Thoracic aorta (tissue), 2 donors: ENCODE measurements around the gene SORBS1. TPM values are rescaled to one million over a fixed set of nuclear protein-coding genes. Genes with fewer than 3 reads are reported as not detected.

ENCODE experiments used
- ATAC-seq: fragments of 150-250 bp; one replicate; pipeline ENCODE4 v1.8.0; 2017; ENCODE audit warnings: low read depth; ENCODE audit not compliant: insufficient number of reproducible peaks, low FRiP score
- DNase-seq: peaks from one replicate; pipeline ENCODE4 v3.0.0-alpha.2; 2020; ENCODE audit warnings: low spot score
- H3K27ac ChIP-seq, 2 donors: fragments of 200-600 bp; sonication (generic); 1 replicate in 1 of 2; 2 replicates in 1 of 2; pipeline ENCODE4 v1.5.1; 2016; ENCODE audit warnings: mild to moderate bottlenecking in 2 of 2, moderate library complexity in 2 of 2
- H3K27me3 ChIP-seq: fragments of 200-600 bp; sonication (generic); replicated peaks from 2 replicates; pipeline ENCODE4 v1.6.0; 2016; ENCODE audit warnings: mild to moderate bottlenecking; ENCODE audit not compliant: insufficient read depth
- H3K36me3 ChIP-seq: fragments of 200-600 bp; sonication (generic); one replicate; pipeline ENCODE4 v1.5.1; 2016
- H3K4me1 ChIP-seq, 2 donors: fragments of 200-600 bp; sonication (generic); 1 replicate in 1 of 2; 2 replicates in 1 of 2; pipeline versions ENCODE4 v1.5.1 to v1.6.0; 2016; ENCODE audit warnings: low read depth in 2 of 2, mild to moderate bottlenecking in 1 of 2; ENCODE audit not compliant: control insufficient read depth in 1 of 2
- H3K4me3 ChIP-seq: fragments of 200-600 bp; sonication (generic); 2 replicates; pipeline ENCODE4 v1.5.1; 2016; ENCODE audit warnings: mild to moderate bottlenecking
- H3K9me3 ChIP-seq: fragments of 200-600 bp; sonication (generic); 2 replicates; pipeline ENCODE4 v1.5.1; 2016
- total RNA-seq, 2 donors: library from RNA; depleted of rRNA; stranded (reverse); fragments of >200 nt; gene quantifications; one replicate each; pipeline versions ENCODE4 v1.1.0 to v1.2.3, GENCODE V29; 2016
- TF ChIP-seq, protein P1 (sequence below): fragments of 200-600 bp; sonication (generic); IDR thresholded peaks from one replicate; pipeline ENCODE4 v1.5.1; 2019; ENCODE audit warnings: antibody characterized with exemption

Gene SORBS1
- total RNA-seq, 2 donors from 2014 or later = 1,110 to 1,659 TPM

DNA sequence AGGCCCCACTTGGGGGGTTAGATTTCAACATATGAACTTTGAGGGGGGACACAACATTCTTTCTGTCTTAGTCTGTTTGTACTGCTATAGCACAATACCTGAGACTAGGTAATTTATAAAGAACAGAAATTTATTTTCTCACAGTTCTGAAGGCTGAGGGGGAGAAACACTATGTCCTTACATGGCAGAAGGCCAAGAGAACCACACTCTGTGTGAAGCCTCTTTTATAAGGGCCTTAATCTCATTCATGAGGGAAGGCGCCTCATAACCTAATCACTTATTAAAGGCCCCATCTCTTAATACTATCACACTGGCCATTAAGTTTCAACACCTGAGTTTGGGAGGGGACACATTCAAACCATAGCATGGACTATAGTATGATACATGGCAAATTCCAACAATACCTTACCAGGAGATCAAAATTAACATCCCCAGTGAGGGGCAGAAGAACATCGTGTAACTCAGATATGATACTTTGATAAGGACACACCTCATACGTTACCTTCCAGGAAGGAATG, 261.1 kb downstream of the SORBS1 start:
- no peaks in the 10 kb centered on the region for H3K27me3 ChIP-seq
- TF ChIP-seq, protein P1, sequence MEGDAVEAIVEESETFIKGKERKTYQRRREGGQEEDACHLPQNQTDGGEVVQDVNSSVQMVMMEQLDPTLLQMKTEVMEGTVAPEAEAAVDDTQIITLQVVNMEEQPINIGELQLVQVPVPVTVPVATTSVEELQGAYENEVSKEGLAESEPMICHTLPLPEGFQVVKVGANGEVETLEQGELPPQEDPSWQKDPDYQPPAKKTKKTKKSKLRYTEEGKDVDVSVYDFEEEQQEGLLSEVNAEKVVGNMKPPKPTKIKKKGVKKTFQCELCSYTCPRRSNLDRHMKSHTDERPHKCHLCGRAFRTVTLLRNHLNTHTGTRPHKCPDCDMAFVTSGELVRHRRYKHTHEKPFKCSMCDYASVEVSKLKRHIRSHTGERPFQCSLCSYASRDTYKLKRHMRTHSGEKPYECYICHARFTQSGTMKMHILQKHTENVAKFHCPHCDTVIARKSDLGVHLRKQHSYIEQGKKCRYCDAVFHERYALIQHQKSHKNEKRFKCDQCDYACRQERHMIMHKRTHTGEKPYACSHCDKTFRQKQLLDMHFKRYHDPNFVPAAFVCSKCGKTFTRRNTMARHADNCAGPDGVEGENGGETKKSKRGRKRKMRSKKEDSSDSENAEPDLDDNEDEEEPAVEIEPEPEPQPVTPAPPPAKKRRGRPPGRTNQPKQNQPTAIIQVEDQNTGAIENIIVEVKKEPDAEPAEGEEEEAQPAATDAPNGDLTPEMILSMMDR = no peak
- no peak overlapping the region for H3K4me3 ChIP-seq
- no peaks in the 10 kb centered on the region for H3K9me3 ChIP-seq
- no peak overlapping the region for H3K27ac ChIP-seq
- H3K4me1 ChIP-seq = peaks cover 0 to 4% of the 10 kb centered on the region in 2 donors
- ATAC-seq = no peak
- DNase-seq = no peak
- H3K36me3 ChIP-seq = no peaks in the 10 kb centered on the region

DNA sequence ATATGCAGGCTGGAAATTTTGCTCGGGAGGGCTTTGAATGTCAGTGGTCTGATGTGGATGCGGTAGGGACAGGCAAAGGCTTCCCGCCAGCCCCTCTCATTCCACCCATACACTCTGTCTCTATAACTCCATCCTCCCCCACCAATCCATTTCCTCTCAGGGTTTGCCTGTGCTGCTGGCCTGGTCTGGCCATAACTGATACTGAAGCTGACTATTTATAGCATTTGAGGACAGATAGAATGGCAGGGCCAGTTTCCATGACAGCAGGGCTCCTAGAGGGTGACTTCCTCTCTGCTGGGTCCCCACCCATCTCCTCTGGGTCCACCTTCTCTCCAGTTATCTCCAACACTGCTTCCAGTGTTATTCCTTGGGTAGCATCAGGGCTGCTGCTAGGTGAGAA, 263.8 kb downstream of the SORBS1 start:
- TF ChIP-seq, protein P1 = no peak
- Histone ChIP-seq H3K27me3 (no peaks in the 10 kb centered on the region), H3K27ac (no peak overlapping the region), H3K4me1 (peaks cover 0 to 13% of the 10 kb centered on the region in 2 donors), H3K4me3 (no peak overlapping the region), H3K36me3 (no peaks in the 10 kb centered on the region), H3K9me3 (no peaks in the 10 kb centered on the region)
- no peak for DNase-seq
- no peak for ATAC-seq

DNA sequence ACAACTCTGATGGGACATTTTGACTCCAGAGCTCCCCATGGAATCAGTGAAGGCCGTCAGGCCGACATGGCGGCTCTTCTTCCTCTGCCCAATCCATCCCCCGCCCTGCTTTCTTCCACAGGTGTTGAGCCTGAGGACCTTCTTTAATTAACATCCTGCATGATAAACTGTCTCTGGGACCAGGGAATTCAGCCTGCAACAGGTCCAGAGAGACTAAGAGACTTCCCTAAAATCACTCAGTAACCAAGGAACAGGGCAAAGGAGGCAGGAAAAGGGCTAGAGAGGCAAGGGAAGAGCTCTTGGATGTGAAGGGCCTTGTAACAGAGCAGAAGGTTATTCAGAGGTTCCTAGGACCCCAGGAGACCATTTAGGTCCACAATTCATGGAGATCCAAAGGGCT, 264.4 kb downstream of the SORBS1 start:
- DNase-seq (no peak), ATAC-seq (no peak)
- Histone ChIP-seq H3K4me3 (no peak overlapping the region), H3K27ac (no peak overlapping the region), H3K9me3 (no peaks in the 10 kb centered on the region), H3K27me3 (no peaks in the 10 kb centered on the region), H3K4me1 (peaks cover 0 to 13% of the 10 kb centered on the region in 2 donors), H3K36me3 (no peaks in the 10 kb centered on the region)
- TF ChIP-seq, protein P1 = no peak

DNA sequence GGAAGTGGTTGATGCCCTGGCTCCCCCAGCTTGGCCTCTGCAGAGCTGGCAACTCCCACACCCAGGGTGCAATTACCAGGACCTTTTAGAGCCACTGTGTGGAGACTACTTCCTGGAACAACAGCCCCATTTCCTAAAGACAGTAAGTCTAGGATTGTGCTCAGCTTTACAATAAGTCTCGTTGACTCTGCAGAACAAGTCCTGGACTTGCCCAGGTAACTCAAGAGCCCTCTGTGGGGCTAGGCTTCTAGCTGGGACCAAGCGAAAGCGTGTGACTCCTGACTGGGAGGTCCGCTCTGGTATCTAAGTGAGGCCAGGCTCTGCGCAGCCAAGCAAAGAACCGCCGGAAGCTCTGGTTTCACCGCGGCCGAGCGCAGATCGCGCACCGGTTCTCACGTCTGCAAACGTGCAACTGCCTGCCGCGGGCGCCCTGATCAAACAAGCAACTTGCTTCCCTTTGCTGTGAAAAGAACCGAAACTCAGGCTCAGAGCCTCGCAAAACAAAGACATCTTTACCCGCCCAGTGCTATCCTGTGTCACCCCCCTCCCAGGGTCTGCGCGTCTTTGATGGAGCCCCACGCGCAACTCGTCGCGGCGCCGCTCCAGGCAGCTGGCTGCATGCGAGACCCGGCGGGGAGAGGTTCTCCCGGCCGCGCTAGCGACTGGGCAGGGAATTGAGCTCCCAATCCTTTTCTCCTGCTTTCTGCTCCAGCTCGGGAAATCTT, 266.0 kb downstream of the SORBS1 start:
- peaks cover 0 to 13% of the 10 kb centered on the region in 2 donors for H3K4me1 ChIP-seq
- no peaks in the 10 kb centered on the region for H3K27me3 ChIP-seq
- ATAC-seq (no peak), DNase-seq (no peak)
- peak overlapping the region; percentile 36 to 44 for H3K27ac ChIP-seq
- TF ChIP-seq, protein P1 = no peak
- no peaks in the 10 kb centered on the region for H3K9me3 ChIP-seq
- H3K36me3 ChIP-seq = no peaks in the 10 kb centered on the region
- peak overlapping the region; percentile 73 for H3K4me3 ChIP-seq

DNA sequence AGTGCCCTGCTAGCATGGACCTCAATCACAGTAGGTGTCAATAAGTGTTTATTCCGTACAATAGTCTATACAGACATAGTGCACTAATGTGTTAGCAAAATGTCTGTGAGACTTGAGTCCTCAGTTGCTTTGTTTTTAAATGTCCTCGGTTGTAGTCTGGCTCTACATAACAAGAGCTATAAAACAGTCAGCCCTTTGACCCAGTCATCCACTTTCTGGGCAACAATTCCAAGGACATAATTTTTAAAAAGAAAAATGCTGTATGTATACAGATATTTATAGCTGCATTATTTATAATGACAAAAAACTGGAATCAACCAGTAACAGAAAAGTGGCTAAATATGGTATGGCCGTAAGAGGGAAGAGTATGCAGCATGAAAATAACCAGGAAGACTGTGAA, 267.5 kb downstream of the SORBS1 start:
- TF ChIP-seq, protein P1 = no peak
- no peak for DNase-seq
- no peaks in the 10 kb centered on the region for H3K9me3 ChIP-seq
- no peak overlapping the region for H3K27ac ChIP-seq
- ATAC-seq = no peak
- H3K4me3 ChIP-seq = no peak overlapping the region
- H3K36me3 ChIP-seq = no peaks in the 10 kb centered on the region
- H3K4me1 ChIP-seq = peaks cover 5 to 23% of the 10 kb centered on the region in 2 donors
- no peaks in the 10 kb centered on the region for H3K27me3 ChIP-seq
